WI38 (cell line): ENCODE data around the gene ABI3.

ENCODE experiments used
- H3K4me3 ChIP-seq: 2 replicates; pipeline ENCODE4 v1.5.1; 2011; ENCODE audit warnings: low read depth, mild to moderate bottlenecking, control low read depth, low read length
- TF ChIP-seq, protein P1 (sequence below): IDR thresholded peaks from 2 replicates; pipeline ENCODE4 v1.5.1; 2012; ENCODE audit warnings: low read depth, mild to moderate bottlenecking, control low read depth, low read length

The ABI3 gene

GRCh38 chr17:49227436-49228261 lies 17.1 kb downstream of the ABI3 start:
- no peak overlapping the region for H3K4me3 ChIP-seq
- TF ChIP-seq, protein P1, sequence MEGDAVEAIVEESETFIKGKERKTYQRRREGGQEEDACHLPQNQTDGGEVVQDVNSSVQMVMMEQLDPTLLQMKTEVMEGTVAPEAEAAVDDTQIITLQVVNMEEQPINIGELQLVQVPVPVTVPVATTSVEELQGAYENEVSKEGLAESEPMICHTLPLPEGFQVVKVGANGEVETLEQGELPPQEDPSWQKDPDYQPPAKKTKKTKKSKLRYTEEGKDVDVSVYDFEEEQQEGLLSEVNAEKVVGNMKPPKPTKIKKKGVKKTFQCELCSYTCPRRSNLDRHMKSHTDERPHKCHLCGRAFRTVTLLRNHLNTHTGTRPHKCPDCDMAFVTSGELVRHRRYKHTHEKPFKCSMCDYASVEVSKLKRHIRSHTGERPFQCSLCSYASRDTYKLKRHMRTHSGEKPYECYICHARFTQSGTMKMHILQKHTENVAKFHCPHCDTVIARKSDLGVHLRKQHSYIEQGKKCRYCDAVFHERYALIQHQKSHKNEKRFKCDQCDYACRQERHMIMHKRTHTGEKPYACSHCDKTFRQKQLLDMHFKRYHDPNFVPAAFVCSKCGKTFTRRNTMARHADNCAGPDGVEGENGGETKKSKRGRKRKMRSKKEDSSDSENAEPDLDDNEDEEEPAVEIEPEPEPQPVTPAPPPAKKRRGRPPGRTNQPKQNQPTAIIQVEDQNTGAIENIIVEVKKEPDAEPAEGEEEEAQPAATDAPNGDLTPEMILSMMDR = peak; percentile 62

DNA sequence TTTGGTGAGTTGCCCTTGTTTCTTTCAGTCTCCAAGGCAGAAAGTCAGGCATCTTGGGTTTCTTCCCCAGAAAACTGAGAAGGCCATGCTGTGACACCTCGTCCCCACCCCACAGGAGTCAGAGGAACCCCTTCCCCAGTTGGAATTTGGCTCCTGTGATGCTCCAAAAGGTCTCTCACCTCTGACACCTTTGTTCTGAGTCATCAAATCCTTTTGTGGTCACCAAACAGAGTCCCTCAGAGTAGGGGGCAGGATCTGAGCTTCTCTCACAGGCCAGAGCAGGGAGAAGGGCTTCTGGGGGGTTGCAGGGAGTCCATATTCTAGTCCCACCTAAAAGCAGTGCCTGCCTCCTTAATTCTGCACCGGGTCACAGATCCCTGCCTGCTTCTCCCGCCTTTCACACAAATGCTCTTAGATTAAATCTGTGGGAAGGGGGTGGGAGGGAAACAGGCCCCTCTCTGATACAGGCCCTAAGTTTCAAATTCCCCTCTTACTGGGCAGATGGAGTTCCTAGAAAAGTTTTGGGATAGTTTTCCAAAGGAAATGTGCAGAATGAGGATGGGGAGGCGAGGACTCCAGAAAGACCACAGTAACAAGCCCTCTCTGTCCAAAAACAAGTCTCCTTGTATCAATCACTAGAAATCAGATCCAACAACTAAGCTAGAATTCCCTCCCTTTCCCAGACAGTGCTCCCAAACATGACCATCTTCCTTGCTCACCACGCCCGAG lies 18.7 kb downstream of the ABI3 start:
- TF ChIP-seq, protein P1 = no peak
- no peak overlapping the region for H3K4me3 ChIP-seq

DNA sequence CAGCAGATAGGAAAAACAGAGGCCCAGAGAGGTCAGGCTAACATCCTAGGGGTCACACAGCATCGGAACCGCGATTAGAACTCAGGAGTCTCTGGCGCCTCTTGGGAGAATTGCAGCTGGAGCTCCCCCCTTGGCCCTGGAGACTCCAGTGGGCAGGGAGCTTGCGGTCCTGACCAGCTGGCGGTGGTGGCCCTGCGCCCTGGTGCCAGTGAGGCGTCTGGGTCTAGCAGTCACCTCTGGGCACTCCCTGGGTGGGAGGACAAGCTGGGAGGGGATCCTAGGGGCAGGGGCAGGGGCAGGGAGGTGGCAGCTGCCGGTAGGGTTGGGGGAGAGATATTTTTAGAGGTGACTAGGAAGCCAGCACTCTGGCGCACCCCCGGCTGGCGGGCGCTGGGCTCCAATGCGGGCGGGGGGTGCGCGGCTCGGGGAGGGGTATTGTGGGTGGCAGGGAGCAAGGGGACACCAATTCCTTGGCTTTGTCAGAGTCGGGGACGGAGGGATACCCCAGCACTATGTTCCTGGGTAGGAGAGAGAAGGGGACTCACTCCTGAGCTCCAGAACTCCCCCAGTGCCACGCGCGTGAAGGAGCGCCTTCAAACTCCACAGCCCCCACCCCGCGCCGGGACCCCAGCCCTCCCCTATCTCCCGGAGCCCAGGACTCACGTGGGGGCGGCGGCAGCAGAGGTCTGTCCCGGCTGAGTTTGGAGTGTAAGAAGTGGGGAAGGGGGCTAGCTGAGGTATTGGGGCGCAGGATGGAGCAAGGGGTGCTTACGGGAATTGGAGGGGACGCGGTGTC lies 19.5 kb downstream of the ABI3 start:
- TF ChIP-seq, protein P1 = no peak
- peak overlapping the region; percentile 81 for H3K4me3 ChIP-seq

DNA sequence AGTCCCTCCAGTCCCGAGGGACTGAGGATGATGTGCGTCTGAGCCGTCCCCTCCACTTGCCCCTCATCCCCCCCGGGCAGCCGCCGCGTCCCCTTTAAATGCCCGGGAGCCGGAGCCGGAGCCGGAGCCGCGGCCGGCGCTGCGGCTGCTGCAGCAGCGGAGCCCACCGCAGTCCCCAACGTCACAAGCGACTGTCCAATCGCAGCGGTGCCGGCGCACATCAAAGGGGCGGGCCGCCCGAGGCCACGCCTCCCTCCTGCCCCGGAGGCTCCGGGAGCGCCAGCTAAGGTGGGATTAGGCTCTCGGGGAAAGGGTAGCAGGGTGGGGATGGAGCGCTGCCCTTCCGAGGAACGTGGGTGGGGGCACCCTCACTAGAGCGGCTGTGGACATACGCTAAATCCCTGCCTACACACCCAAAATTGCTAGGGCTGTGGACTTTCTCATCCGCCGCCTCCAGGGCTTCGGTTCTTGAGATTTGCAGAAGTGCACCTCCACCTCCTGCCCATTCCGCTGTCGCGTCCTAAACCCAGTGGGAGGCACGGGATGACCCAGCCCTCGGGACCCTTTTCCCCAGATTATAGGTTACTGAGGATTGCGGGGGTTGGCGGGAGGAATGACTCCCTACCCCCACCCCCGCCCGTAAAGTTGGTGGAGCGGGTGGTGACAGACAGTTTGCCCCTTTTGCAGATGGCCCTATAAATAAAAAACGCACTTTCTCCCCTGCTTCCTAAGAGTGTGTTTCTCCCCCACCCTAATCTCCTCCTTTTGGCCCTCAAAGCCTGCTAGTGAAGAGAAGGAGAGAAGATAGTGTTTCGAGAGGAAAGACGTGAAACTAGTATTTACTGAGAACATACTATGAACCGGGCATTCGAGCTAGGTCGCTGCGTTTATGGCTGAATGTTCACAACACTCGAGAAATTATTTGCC lies 20.4 kb downstream of the ABI3 start, which contains the start of gene PHOSPHO1:
TSS of gene PHOSPHO1 (minus strand) at position 152 of the 927 bp plus-strand sequence. CDS start 4,096 bp downstream, outside the sequence.
- TF ChIP-seq, protein P1 = no peak
- peak within 1 kb of the TSS; percentile 81 for H3K4me3 ChIP-seq

DNA sequence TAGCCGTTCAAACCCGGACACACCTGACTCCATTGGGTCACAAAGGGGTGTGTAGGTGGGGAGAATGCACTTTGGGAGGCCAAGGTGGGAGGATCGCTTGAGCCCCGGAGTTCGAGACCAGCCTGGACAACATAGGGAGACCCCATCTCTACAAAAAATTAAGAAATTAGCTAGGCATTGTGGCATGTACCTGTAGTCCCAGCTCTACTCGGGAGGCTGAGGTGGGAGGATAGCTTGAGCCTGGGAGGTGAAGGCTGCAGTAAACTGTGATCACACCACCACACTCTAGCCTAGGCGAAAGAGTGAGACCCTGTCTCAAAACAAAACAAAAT lies 21.0 kb downstream of the ABI3 start:
- TF ChIP-seq, protein P1 = no peak
- H3K4me3 ChIP-seq = no peak overlapping the region; the same call in 1 of the 2 replicates

- TF ChIP-seq, protein P1 = no peak
- H3K4me3 ChIP-seq = no peak overlapping the region
Measured at GRCh38 chr17:49234509-49235080, 24.1 kb downstream of the ABI3 start.
